ENCODE data around the gene DHFR. TPM values are rescaled to one million over a fixed set of nuclear protein-coding genes. Genes with fewer than 3 reads are reported as not detected.
"Not testable (repeated sequence)": the region's sequence is repeated elsewhere in the genome, so short reads cannot be mapped to it uniquely, and the experiment has no call there.

Gene DHFR
- total RNA-seq, 1 donor from 2014 or later, result 55.1 TPM

DNA sequence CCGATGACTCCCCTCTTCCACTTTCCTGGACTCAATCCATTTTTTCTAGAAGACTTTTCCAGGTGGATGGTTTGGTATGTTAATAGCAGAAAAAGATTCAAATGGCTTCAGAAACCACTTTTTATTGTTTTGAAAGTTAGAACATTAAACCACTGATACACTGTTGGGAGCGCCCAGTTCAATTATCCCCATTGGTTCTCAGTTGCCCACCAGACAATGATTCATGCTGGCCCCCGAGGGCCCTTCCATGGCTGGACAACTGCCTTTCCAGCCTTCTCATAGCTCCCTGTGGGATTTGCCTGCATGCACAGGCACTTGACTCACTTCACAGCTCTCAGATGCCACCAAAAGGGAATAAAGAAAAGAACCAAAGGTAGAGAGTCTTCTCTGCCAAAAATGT lies 63.4 kb downstream of the DHFR start:
- Mint-ChIP-seq H3K27me3 (no peaks in the 10 kb centered on the region), H3K36me3 (no peaks in the 10 kb centered on the region), H3K4me1 (ENCODE audit: unreplicated experiment) (no peaks in the 10 kb centered on the region), H3K27ac (no peak overlapping the region), H3K9me3 (no peaks in the 10 kb centered on the region), H3K4me3 (no peak overlapping the region)
- DNase-seq (ENCODE audit: extremely low spot score, unreplicated experiment), result no peak
- TF ChIP-seq, protein P1, sequence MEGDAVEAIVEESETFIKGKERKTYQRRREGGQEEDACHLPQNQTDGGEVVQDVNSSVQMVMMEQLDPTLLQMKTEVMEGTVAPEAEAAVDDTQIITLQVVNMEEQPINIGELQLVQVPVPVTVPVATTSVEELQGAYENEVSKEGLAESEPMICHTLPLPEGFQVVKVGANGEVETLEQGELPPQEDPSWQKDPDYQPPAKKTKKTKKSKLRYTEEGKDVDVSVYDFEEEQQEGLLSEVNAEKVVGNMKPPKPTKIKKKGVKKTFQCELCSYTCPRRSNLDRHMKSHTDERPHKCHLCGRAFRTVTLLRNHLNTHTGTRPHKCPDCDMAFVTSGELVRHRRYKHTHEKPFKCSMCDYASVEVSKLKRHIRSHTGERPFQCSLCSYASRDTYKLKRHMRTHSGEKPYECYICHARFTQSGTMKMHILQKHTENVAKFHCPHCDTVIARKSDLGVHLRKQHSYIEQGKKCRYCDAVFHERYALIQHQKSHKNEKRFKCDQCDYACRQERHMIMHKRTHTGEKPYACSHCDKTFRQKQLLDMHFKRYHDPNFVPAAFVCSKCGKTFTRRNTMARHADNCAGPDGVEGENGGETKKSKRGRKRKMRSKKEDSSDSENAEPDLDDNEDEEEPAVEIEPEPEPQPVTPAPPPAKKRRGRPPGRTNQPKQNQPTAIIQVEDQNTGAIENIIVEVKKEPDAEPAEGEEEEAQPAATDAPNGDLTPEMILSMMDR (conservative IDR thresholded peaks at IDR 0.05), result no peak

DNA sequence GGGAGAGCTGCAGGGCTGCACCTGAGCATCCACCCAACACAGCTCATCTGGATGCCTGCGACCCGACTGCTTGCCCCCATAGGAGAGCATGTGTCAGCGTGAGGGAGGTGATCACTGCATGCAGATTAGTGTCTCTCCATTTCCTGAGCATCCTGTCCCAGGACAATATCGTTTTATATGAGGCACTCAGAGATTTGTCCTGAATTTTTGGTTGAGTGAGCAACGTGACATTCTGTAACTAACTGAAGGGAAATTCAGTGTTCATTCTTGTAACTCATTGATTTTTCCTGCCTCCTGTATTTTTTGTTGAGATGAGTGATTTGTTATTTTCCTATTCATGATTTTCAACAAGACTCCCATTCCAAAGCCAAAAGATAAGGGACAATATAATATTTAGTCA lies 64.0 kb downstream of the DHFR start:
- H3K36me3 Mint-ChIP-seq, result no peaks in the 10 kb centered on the region
- DNase-seq (ENCODE audit: extremely low spot score, unreplicated experiment), result no peak
- no peaks in the 10 kb centered on the region for H3K27me3 Mint-ChIP-seq
- no peak overlapping the region for H3K4me3 Mint-ChIP-seq
- TF ChIP-seq, protein P1 (conservative IDR thresholded peaks at IDR 0.05), result no peak
- H3K9me3 Mint-ChIP-seq, result no peaks in the 10 kb centered on the region
- no peaks in the 10 kb centered on the region for H3K4me1 Mint-ChIP-seq (ENCODE audit: unreplicated experiment)
- no peak overlapping the region for H3K27ac Mint-ChIP-seq

DNA sequence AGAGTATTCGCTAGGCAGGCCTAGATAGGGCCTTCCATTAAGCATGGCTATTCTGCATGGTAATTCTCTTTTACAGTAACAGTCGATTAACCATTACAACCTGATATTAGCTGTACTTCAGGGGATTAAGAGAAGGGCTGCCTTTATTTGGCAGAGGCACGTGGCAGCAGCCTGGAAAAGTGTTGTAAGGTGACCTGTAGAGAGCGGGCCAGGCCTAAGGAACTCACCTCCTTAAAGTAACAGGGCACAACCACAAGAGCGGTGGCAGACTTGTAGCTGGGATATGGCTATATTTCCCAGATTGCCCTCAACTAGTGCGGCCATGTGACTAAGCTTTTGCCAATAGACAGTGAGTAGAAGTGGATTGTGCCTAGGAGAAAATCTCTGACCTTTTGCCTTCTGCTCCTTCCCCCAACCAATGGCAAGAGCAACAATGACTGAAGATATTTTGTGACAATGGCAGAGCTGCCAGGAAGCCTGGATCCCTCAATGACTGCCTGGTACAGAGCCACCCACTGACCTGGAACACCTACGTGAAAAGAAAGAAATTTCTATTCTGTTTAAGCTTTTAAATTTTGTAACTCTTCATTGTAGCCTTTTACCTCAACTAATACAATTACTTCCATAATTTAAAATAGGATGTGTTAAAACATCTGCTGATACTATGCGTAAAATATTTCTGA lies 65.8 kb downstream of the DHFR start:
- TF ChIP-seq, protein P1 (conservative IDR thresholded peaks at IDR 0.05), result no peak
- H3K9me3 Mint-ChIP-seq, result no peaks in the 10 kb centered on the region
- no peaks in the 10 kb centered on the region for H3K4me1 Mint-ChIP-seq (ENCODE audit: unreplicated experiment)
- no peak for DNase-seq (ENCODE audit: extremely low spot score, unreplicated experiment)
- no peaks in the 10 kb centered on the region for H3K27me3 Mint-ChIP-seq
- H3K36me3 Mint-ChIP-seq, result no peaks in the 10 kb centered on the region
- H3K27ac Mint-ChIP-seq, result no peak overlapping the region
- no peak overlapping the region for H3K4me3 Mint-ChIP-seq

DNA sequence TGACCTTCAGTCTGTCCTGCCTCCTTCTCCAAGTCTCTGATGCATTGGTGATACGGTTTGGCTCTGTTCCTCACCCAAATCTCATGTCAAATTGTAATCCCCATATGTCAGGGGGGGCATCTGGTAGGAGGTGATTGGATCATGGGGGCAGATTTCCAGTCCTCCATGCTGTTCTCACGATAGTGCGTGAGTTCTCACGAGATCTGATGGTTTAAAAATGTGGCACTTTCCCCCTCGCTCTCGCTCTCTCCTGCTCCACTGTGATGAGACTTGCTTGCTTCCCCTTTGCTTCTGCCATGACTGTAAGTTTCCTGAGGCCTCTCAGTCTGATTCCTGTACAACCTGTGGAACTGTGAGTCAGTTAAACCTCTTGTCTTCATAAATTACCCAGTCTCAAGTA lies 70.0 kb downstream of the DHFR start:
- TF ChIP-seq, protein P1 (conservative IDR thresholded peaks at IDR 0.05), result no peak
- H3K4me1 Mint-ChIP-seq (ENCODE audit: unreplicated experiment), result no peaks in the 10 kb centered on the region

GRCh38 chr5:80580291-80580690 lies 74.5 kb downstream of the DHFR start:
- H3K27ac Mint-ChIP-seq; DNase-seq (ENCODE audit: extremely low spot score, unreplicated experiment); H3K4me1 Mint-ChIP-seq (ENCODE audit: unreplicated experiment); H3K4me3 Mint-ChIP-seq; H3K36me3 Mint-ChIP-seq; H3K9me3 Mint-ChIP-seq: not testable (repeated sequence)
- peaks cover 30% of the 10 kb centered on the region for H3K27me3 Mint-ChIP-seq

More for the DNA sequence above, 70.0 kb downstream of the DHFR start:
- H3K4me3 Mint-ChIP-seq, result no peak overlapping the region
- no peak overlapping the region for H3K27ac Mint-ChIP-seq
- no peak for DNase-seq (ENCODE audit: extremely low spot score, unreplicated experiment)
- no peaks in the 10 kb centered on the region for H3K27me3 Mint-ChIP-seq
- peaks cover 4% of the 10 kb centered on the region for H3K9me3 Mint-ChIP-seq
- H3K36me3 Mint-ChIP-seq, result no peaks in the 10 kb centered on the region

DNA sequence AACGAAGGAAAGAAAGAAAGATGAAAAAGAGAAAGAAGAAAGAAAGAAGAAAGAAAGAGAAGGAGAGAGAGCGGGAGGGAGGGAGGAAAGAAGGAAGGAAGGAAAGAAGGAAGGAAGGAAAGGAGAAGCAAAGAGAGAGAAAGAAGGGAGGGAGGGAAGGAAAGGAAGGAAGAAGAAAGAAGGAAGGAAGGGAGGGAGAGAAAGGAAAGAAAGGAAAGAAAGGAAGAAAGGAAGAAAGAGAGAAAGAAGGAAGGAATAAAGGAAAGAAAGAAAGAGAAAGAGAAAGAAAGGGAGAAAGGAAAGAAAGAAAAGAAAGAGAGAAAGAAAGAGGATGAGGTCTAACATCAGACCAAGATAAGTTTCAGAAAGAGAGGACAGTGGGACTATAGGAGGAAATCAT lies 75.7 kb downstream of the DHFR start:
- Mint-ChIP-seq H3K9me3 (peaks cover 4% of the 10 kb centered on the region), H3K36me3 (no peaks in the 10 kb centered on the region), H3K4me3 (no peak overlapping the region), H3K4me1 (ENCODE audit: unreplicated experiment) (no peaks in the 10 kb centered on the region), H3K27me3 (peaks cover 42% of the 10 kb centered on the region), H3K27ac (no peak overlapping the region)
- DNase-seq (ENCODE audit: extremely low spot score, unreplicated experiment), result no peak
- TF ChIP-seq, protein P1 (conservative IDR thresholded peaks at IDR 0.05), result no peak

Data from type B pancreatic cell (in vitro differentiated cells).